ENCODE results near the gene GARNL3. TPM values are rescaled to one million over a fixed set of nuclear protein-coding genes. Genes with fewer than 3 reads are reported as not detected.

GARNL3 gene
- total and polyA plus RNA-seq, 2 experiments from 2014 or later: 9.5 to 10.5 TPM

- Histone ChIP-seq H3K4me1 (ENCODE audit: insufficient read depth) (peaks cover 30% of the 10 kb centered on the region), H3K4me2 (peak overlapping the region; percentile 27), H2AFZ (no peak overlapping the region), H3K4me3 (no peak overlapping the region), H3K27ac (peak overlapping the region; percentile 67), H3K27me3 (no peaks in the 10 kb centered on the region), H3K79me2 (no peaks in the 10 kb centered on the region), H3K9me2 (replicated peaks; ENCODE audit: insufficient read depth) (no peaks in the 10 kb centered on the region), H3K9me3 (ENCODE audit: low read depth) (no peaks in the 10 kb centered on the region), H3K36me3 (replicated peaks; ENCODE audit: insufficient read depth, low read depth) (no peaks in the 10 kb centered on the region), H4K20me1 (ENCODE audit: insufficient read depth, poor library complexity, severe bottlenecking) (no peaks in the 10 kb centered on the region)
- 43% methylated on average over 5 of the region's 5 CpGs for WGBS (ENCODE audit: low lambda C conversion rate, missing lambda C conversion rate)
- DNase-seq (ENCODE audit: low spot score): peak; percentile 53
- TF ChIP-seq EZH2 (IDR thresholded peaks at IDR 0.05; ENCODE audit: borderline replicate concordance): no peak
- TF ChIP-seq CTCF (IDR thresholded peaks at IDR 0.05; ENCODE audit: poor library complexity): peak; percentile 40
- TF ChIP-seq EZH2phosphoT487 (IDR thresholded peaks at IDR 0.05; ENCODE audit: low read depth, severe bottlenecking, unreplicated experiment): no peak
Observed at GRCh38 chr9:127311239-127311741, 46.7 kb downstream of the GARNL3 start.

GRCh38 chr9:127313042-127313560 lies 48.5 kb downstream of the GARNL3 start:
- H2AFZ ChIP-seq: no peak overlapping the region
- TF ChIP-seq EZH2 (IDR thresholded peaks at IDR 0.05; ENCODE audit: borderline replicate concordance): no peak
- no peak for TF ChIP-seq CTCF (IDR thresholded peaks at IDR 0.05; ENCODE audit: poor library complexity)
- TF ChIP-seq EZH2phosphoT487 (IDR thresholded peaks at IDR 0.05; ENCODE audit: low read depth, severe bottlenecking, unreplicated experiment): no peak
- H3K9me2 ChIP-seq (replicated peaks; ENCODE audit: insufficient read depth): no peaks in the 10 kb centered on the region
- H3K4me3 ChIP-seq: no peak overlapping the region
- H4K20me1 ChIP-seq (ENCODE audit: insufficient read depth, poor library complexity, severe bottlenecking): no peaks in the 10 kb centered on the region
- DNase-seq (ENCODE audit: low spot score): no peak
- H3K9me3 ChIP-seq (ENCODE audit: low read depth): no peaks in the 10 kb centered on the region
- peaks cover 29% of the 10 kb centered on the region for H3K4me1 ChIP-seq (ENCODE audit: insufficient read depth)
- no peaks in the 10 kb centered on the region for H3K36me3 ChIP-seq (replicated peaks; ENCODE audit: insufficient read depth, low read depth)
- H3K4me2 ChIP-seq: no peak overlapping the region
- H3K27me3 ChIP-seq: no peaks in the 10 kb centered on the region
- H3K27ac ChIP-seq: no peak overlapping the region
- WGBS (ENCODE audit: low lambda C conversion rate, missing lambda C conversion rate): 98% methylated on average over 7 of the region's 7 CpGs
- H3K79me2 ChIP-seq: no peaks in the 10 kb centered on the region

- no peaks in the 10 kb centered on the region for H3K36me3 ChIP-seq (replicated peaks; ENCODE audit: insufficient read depth, low read depth)
- H3K27ac ChIP-seq: no peak overlapping the region
- no peaks in the 10 kb centered on the region for H3K9me2 ChIP-seq (replicated peaks; ENCODE audit: insufficient read depth)
- peaks cover 25% of the 10 kb centered on the region for H3K4me1 ChIP-seq (ENCODE audit: insufficient read depth)
- TF ChIP-seq CTCF (IDR thresholded peaks at IDR 0.05; ENCODE audit: poor library complexity): no peak
- TF ChIP-seq EZH2 (IDR thresholded peaks at IDR 0.05; ENCODE audit: borderline replicate concordance): no peak
- no peak for TF ChIP-seq EZH2phosphoT487 (IDR thresholded peaks at IDR 0.05; ENCODE audit: low read depth, severe bottlenecking, unreplicated experiment)
- H4K20me1 ChIP-seq (ENCODE audit: insufficient read depth, poor library complexity, severe bottlenecking): no peaks in the 10 kb centered on the region
- no peaks in the 10 kb centered on the region for H3K9me3 ChIP-seq (ENCODE audit: low read depth)
- H3K27me3 ChIP-seq: no peaks in the 10 kb centered on the region
- DNase-seq (ENCODE audit: low spot score): no peak
- no peak overlapping the region for H2AFZ ChIP-seq
- no peaks in the 10 kb centered on the region for H3K79me2 ChIP-seq
- H3K4me2 ChIP-seq: no peak overlapping the region
- WGBS (ENCODE audit: low lambda C conversion rate, missing lambda C conversion rate): 96% methylated on average over 2 of the region's 2 CpGs
- H3K4me3 ChIP-seq: no peak overlapping the region
Observed at GRCh38 chr9:127314911-127315310, 50.3 kb downstream of the GARNL3 start.

Measured in hepatocyte (in vitro differentiated cells).